ENCODE results near the gene CFAP210. TPM values are rescaled to one million over a fixed set of nuclear protein-coding genes. Genes with fewer than 3 reads are reported as not detected.
A peak's percentile ranks its signal among the peaks of the same experiment; 100 is the strongest.

Gene CFAP210
- total RNA-seq, 1 donor: 0.09 TPM

GRCh38 chr2:169667583-169667982 lies 26.6 kb downstream of the CFAP210 start:
- TF ChIP-seq CTCF (IDR thresholded peaks at IDR 0.05; ENCODE audit: insufficient read depth, low read length): no peak
- no peak for DNase-seq (ENCODE audit: low read depth)
- no peak overlapping the region for H3K4me3 ChIP-seq (ENCODE audit: low read depth, low read length)

- TF ChIP-seq CTCF (IDR thresholded peaks at IDR 0.05; ENCODE audit: insufficient read depth, low read length): no peak
- no peak overlapping the region for H3K4me3 ChIP-seq (ENCODE audit: low read depth, low read length)
- peak; percentile 61 for DNase-seq (ENCODE audit: low read depth)
Measured at GRCh38 chr2:169664978-169665930, 29.0 kb downstream of the CFAP210 start.

GRCh38 chr2:169664600-169664977 lies 29.6 kb downstream of the CFAP210 start:
- no peak overlapping the region for H3K4me3 ChIP-seq (ENCODE audit: low read depth, low read length)
- no peak for TF ChIP-seq CTCF (IDR thresholded peaks at IDR 0.05; ENCODE audit: insufficient read depth, low read length)
- peak; percentile 38 for DNase-seq (ENCODE audit: low read depth)

- no peak for DNase-seq (ENCODE audit: low read depth)
- H3K4me3 ChIP-seq (ENCODE audit: low read depth, low read length): no peak overlapping the region
- TF ChIP-seq CTCF (IDR thresholded peaks at IDR 0.05; ENCODE audit: insufficient read depth, low read length): no peak
Measured at GRCh38 chr2:169663247-169663646, 31.0 kb downstream of the CFAP210 start.

- TF ChIP-seq CTCF (IDR thresholded peaks at IDR 0.05; ENCODE audit: insufficient read depth, low read length): no peak
- no peak overlapping the region for H3K4me3 ChIP-seq (ENCODE audit: low read depth, low read length)
- DNase-seq (ENCODE audit: low read depth): no peak
Measured at GRCh38 chr2:169662744-169663143, 31.5 kb downstream of the CFAP210 start.

GRCh38 chr2:169661265-169661664 lies 32.9 kb downstream of the CFAP210 start:
- TF ChIP-seq CTCF (IDR thresholded peaks at IDR 0.05; ENCODE audit: insufficient read depth, low read length): no peak

More at GRCh38 chr2:169661265-169661664, 32.9 kb downstream of the CFAP210 start:
- DNase-seq (ENCODE audit: low read depth): no peak
- H3K4me3 ChIP-seq (ENCODE audit: low read depth, low read length): no peak overlapping the region
